SHP77 treated with DMSO at 0.1 percent for 48 hours (cell line): ENCODE data around the gene SNX27.
A peak's percentile ranks its signal among the peaks of the same experiment; 100 is the strongest.
"Not testable (repeated sequence)": the region's sequence is repeated elsewhere in the genome, so short reads cannot be mapped to it uniquely, and the experiment has no call there.

ENCODE experiments used
- DNase-seq: peaks from one replicate; lab custom pipeline; 2025; lab: John Stamatoyannopoulos, UW

Gene SNX27

GRCh38 chr1:151721788-151722510 lies 110.1 kb downstream of the SNX27 start:
- DNase-seq, result no peak

- no peak for DNase-seq
Measured at GRCh38 chr1:151723726-151724370, 112.0 kb downstream of the SNX27 start.

- DNase-seq, result peak; percentile 69
Measured at GRCh38 chr1:151728151-151729054, 116.6 kb downstream of the SNX27 start.

- no peak for DNase-seq
Measured at GRCh38 chr1:151729157-151729965, 117.5 kb downstream of the SNX27 start.

GRCh38 chr1:151729966-151730291 lies 118.1 kb downstream of the SNX27 start:
- DNase-seq, result no peak

- DNase-seq, result no peak
Measured at GRCh38 chr1:151733126-151733525, 121.3 kb downstream of the SNX27 start.

- not testable (repeated sequence) for DNase-seq
Measured at GRCh38 chr1:151733995-151734394, 122.1 kb downstream of the SNX27 start.

GRCh38 chr1:151737026-151737425 lies 125.2 kb downstream of the SNX27 start:
- no peak for DNase-seq

GRCh38 chr1:151737479-151737878 lies 125.6 kb downstream of the SNX27 start:
- DNase-seq, result no peak

- DNase-seq, result no peak
Measured at GRCh38 chr1:151739590-151740355, 127.9 kb downstream of the SNX27 start.

- no peak for DNase-seq
Measured at GRCh38 chr1:151741516-151741915, 129.7 kb downstream of the SNX27 start.
